ENCODE results near the gene CSRNP3.

Gene CSRNP3, protein sequence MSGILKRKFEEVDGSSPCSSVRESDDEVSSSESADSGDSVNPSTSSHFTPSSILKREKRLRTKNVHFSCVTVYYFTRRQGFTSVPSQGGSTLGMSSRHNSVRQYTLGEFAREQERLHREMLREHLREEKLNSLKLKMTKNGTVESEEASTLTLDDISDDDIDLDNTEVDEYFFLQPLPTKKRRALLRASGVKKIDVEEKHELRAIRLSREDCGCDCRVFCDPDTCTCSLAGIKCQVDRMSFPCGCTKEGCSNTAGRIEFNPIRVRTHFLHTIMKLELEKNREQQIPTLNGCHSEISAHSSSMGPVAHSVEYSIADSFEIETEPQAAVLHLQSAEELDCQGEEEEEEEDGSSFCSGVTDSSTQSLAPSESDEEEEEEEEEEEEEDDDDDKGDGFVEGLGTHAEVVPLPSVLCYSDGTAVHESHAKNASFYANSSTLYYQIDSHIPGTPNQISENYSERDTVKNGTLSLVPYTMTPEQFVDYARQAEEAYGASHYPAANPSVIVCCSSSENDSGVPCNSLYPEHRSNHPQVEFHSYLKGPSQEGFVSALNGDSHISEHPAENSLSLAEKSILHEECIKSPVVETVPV

DNA sequence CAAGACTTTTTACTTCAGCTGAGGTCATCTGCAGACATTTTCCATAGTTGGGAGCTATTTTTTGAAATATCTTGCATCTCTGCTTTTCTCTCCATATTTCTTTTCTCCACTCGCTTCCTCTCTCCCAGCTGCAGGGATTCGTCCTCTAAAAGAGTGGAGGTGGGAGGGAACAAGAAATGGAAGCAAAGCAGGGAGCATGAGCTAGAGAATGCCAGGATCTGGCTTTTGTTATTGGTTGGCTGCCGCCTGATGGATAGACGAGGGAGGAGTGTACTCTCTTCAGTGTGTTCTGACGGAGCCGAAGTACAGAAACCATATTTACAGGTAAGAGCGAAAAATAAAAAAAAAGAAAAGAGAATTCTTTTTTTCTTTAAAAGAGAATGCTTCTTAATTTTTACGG is at the start of gene CSRNP3:
CSRNP3 (plus strand) TSS at position 282 of the 400 bp plus-strand sequence. CDS start 125,368 bp downstream, outside the sequence.
- Histone ChIP-seq H4K20me1 (no peaks in the 10 kb centered on the region), H3K9ac (no peak within 1 kb of the TSS), H3K9me3 (replicated peaks in 1 of 11) (no peaks in the 10 kb centered on the region), H3K36me3 (no peaks in the 10 kb centered on the region), H3K4me3 (no peak within 1 kb of the TSS), H3K4me1 (0 out of 20 replicates have a peak, but pooled peaks cover 0 to 5% (median 0%) of the 10 kb centered on the region in 10 experiments), H3K27me3 (no peaks in the 10 kb centered on the region), H3K27ac (peak within 1 kb of the TSS in 1 of 11 experiments; percentile 23; a peak in 1 of 22 replicates), H3K4me2 (no peak within 1 kb of the TSS)
- TF ChIP-seq Cebpa-rat (IDR thresholded peaks at IDR 0.05) = no peak

GRCh38 chr2:165420231-165420630 is 49.3 kb upstream of the CSRNP3 start:
- no peaks in the 10 kb centered on the region for H3K4me1 ChIP-seq
- TF ChIP-seq Cebpa-rat (IDR thresholded peaks at IDR 0.05) = no peak
- no peak overlapping the region for H3K4me2 ChIP-seq
- no peaks in the 10 kb centered on the region for H3K36me3 ChIP-seq
- no peaks in the 10 kb centered on the region; a peak in 1 of 22 replicates for H3K27me3 ChIP-seq
- H4K20me1 ChIP-seq = no peaks in the 10 kb centered on the region
- H3K27ac ChIP-seq = no peak overlapping the region
- H3K9me3 ChIP-seq (replicated peaks in 1 of 11) = peaks cover 18 to 40% (median 32%) of the 10 kb centered on the region in 11 experiments
- no peak overlapping the region for H3K9ac ChIP-seq
- no peak overlapping the region for H3K4me3 ChIP-seq

DNA sequence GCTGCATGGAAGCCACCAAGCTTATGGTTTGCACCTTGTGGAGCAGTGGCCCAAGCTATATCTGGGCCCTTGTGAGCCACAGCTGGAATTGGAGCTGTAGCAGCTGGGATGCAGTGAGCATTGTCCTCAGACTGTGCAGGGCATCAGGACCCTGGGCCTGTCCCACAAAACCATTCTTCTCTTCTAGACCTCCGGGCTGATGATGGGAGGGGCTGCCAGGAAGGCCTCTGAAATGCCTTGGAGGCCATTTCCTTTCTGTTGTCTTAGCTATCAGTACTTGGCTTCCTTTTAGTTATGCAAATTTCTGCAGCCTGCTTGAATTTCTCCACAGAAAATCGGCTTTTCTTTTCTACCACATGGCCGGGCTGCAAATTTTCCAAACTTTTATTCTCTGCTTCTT is 46.4 kb upstream of the CSRNP3 start:
- Histone ChIP-seq H3K9me3 (replicated peaks in 1 of 11) (peaks cover 7 to 33% (median 18%) of the 10 kb centered on the region in 11 experiments), H3K4me2 (no peak overlapping the region), H3K4me3 (no peak overlapping the region), H4K20me1 (no peaks in the 10 kb centered on the region), H3K27ac (no peak overlapping the region), H3K9ac (no peak overlapping the region), H3K27me3 (no peaks in the 10 kb centered on the region), H3K4me1 (peaks cover 0 to 11% (median 0%) of the 10 kb centered on the region in 10 experiments; a peak in 5 of 20 replicates), H3K36me3 (no peaks in the 10 kb centered on the region)
- TF ChIP-seq Cebpa-rat (IDR thresholded peaks at IDR 0.05) = no peak

GRCh38 chr2:165425556-165425955 is 43.9 kb upstream of the CSRNP3 start:
- no peak overlapping the region for H3K4me2 ChIP-seq
- peaks cover 7 to 33% (median 18%) of the 10 kb centered on the region in 11 experiments for H3K9me3 ChIP-seq (replicated peaks in 1 of 11)
- no peak overlapping the region for H3K4me3 ChIP-seq
- no peaks in the 10 kb centered on the region for H3K36me3 ChIP-seq
- no peak overlapping the region for H3K27ac ChIP-seq
- no peaks in the 10 kb centered on the region for H4K20me1 ChIP-seq
- no peaks in the 10 kb centered on the region for H3K27me3 ChIP-seq
- no peak for TF ChIP-seq Cebpa-rat (IDR thresholded peaks at IDR 0.05)
- H3K9ac ChIP-seq = no peak overlapping the region
- peaks cover 0 to 11% (median 0%) of the 10 kb centered on the region in 10 experiments; a peak in 5 of 20 replicates for H3K4me1 ChIP-seq

DNA sequence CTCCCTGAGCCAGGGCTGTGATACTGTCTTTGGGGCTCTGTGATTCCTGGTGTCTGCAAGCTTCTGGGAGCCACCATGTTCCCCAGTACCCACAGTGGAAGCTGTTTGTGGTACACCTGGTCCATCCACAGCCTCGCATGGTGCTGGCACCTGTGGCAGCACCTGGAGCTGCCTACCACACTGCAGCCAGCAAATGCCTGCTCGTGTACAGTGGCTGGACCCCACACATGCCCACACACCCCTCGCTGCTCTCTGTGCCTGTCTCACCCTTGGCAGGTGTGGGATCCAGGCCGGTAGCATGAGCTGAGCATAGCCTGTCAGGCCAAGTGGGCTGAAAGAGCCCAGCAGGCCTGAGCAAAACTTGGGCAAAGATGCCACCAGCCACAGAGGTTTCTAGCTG is 41.8 kb upstream of the CSRNP3 start:
- H3K4me2 ChIP-seq = peak overlapping the region in 2 of 11 experiments; percentile 21 to 23; a peak in 2 of 22 replicates
- no peaks in the 10 kb centered on the region for H3K36me3 ChIP-seq
- no peak for TF ChIP-seq Cebpa-rat (IDR thresholded peaks at IDR 0.05)
- peaks cover 0 to 11% (median 0%) of the 10 kb centered on the region in 10 experiments; a peak in 5 of 20 replicates for H3K4me1 ChIP-seq
- H3K9me3 ChIP-seq (replicated peaks in 1 of 11) = peaks cover 6 to 23% (median 12%) of the 10 kb centered on the region in 11 experiments
- H3K27ac ChIP-seq = no peak overlapping the region
- no peak overlapping the region for H3K4me3 ChIP-seq
- no peaks in the 10 kb centered on the region for H3K27me3 ChIP-seq
- H3K9ac ChIP-seq = no peak overlapping the region
- no peaks in the 10 kb centered on the region for H4K20me1 ChIP-seq

DNA sequence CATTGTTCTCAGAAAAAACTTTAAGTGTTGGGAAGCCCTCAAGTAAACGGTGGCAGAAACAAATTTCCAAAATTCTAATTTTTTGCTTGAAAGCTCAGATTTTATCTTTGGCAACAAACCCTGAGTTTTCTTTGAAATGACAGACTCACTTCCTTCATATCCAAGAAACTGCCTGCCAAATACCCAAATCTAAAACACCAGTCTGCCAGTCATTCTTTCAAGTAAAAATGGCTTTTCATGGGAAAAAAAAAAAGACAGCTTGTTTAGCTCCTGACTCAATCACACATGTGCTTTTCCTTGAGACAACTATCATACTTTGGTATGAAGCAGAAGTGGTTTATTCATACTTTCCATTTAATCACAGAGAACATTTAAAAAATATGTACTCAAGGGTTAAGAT is 40.6 kb upstream of the CSRNP3 start:
- H3K4me1 ChIP-seq = peaks cover 0 to 11% (median 0%) of the 10 kb centered on the region in 10 experiments; a peak in 5 of 20 replicates
- no peak overlapping the region for H3K4me2 ChIP-seq
- H3K27me3 ChIP-seq = no peaks in the 10 kb centered on the region
- no peak overlapping the region for H3K27ac ChIP-seq
- no peaks in the 10 kb centered on the region for H4K20me1 ChIP-seq
- H3K4me3 ChIP-seq = no peak overlapping the region
- TF ChIP-seq Cebpa-rat (IDR thresholded peaks at IDR 0.05) = no peak
- no peak overlapping the region for H3K9ac ChIP-seq
- H3K9me3 ChIP-seq (replicated peaks in 1 of 11) = peaks cover 0 to 14% (median 0%) of the 10 kb centered on the region in 11 experiments; a peak in 7 of 22 replicates
- no peaks in the 10 kb centered on the region for H3K36me3 ChIP-seq

DNA sequence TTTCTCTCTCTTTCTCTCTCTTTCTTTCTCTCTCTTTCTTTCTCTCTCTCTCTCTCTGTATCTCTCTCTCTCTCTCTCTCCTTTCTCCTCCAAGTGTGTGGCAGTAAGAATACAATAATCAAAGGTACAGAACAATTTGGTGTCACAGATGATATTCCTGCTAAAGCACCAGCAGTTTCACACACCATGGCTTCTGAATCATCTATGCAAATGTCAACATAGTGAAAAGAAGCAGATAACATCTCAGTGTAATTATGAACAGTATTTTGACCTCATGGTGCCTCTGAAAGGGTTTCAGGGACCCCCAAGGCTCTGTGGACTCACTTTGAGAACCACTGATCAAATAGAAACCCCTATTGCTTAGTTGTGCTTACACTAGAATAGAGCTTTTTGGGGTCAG is 38.5 kb upstream of the CSRNP3 start:
- Histone ChIP-seq H3K4me2 (no peak overlapping the region), H3K36me3 (no peaks in the 10 kb centered on the region), H4K20me1 (no peaks in the 10 kb centered on the region), H3K4me3 (no peak overlapping the region), H3K4me1 (peaks cover 0 to 16% (median 2%) of the 10 kb centered on the region in 10 experiments; a peak in 12 of 20 replicates), H3K9ac (no peak overlapping the region), H3K9me3 (replicated peaks in 1 of 11) (peaks cover 0 to 14% (median 0%) of the 10 kb centered on the region in 11 experiments; a peak in 6 of 22 replicates), H3K27me3 (no peaks in the 10 kb centered on the region), H3K27ac (no peak overlapping the region)
- no peak for TF ChIP-seq Cebpa-rat (IDR thresholded peaks at IDR 0.05)

- no peak overlapping the region for H3K4me3 ChIP-seq
- TF ChIP-seq Cebpa-rat (IDR thresholded peaks at IDR 0.05) = no peak
- H4K20me1 ChIP-seq = no peaks in the 10 kb centered on the region
- H3K27ac ChIP-seq = no peak overlapping the region
- H3K4me1 ChIP-seq = peaks cover 6 to 22% (median 13%) of the 10 kb centered on the region in 10 experiments; a peak in 19 of 20 replicates
- H3K9me3 ChIP-seq (replicated peaks in 1 of 11) = peaks cover 0 to 5% (median 0%) of the 10 kb centered on the region in 11 experiments; a peak in 2 of 22 replicates
- no peak overlapping the region for H3K4me2 ChIP-seq
- no peaks in the 10 kb centered on the region for H3K36me3 ChIP-seq
- H3K27me3 ChIP-seq = no peaks in the 10 kb centered on the region
- no peak overlapping the region for H3K9ac ChIP-seq
Observed at GRCh38 chr2:165432234-165432966, 37.1 kb upstream of the CSRNP3 start.
